ENCODE data around the gene SLC52A3.
"Not testable (repeated sequence)": the region's sequence is repeated elsewhere in the genome, so short reads cannot be mapped to it uniquely, and the experiment has no call there.

The SLC52A3 gene

GRCh38 chr20:768426-768978 is at the start of gene SLC52A3:
TSS of gene SLC52A3 (minus strand) at chr20:768500. CDS start at chr20:765774, 2,726 bp downstream.
- peak within 1 kb of the TSS; percentile 46 for H3K4me3 ChIP-seq (ENCODE audit: low read depth, low read length)
- peak; percentile 87 for TF ChIP-seq CTCF (IDR thresholded peaks at IDR 0.05; ENCODE audit: control insufficient read depth, extremely low read depth, insufficient read depth)
- DNase-seq (ENCODE audit: low read depth), result peak; percentile 79

- TF ChIP-seq CTCF (IDR thresholded peaks at IDR 0.05; ENCODE audit: control insufficient read depth, extremely low read depth, insufficient read depth), result peak; percentile 92
- DNase-seq (ENCODE audit: low read depth), result no peak
Measured at GRCh38 chr20:815914-816606, 47.8 kb upstream of the SLC52A3 start.

GRCh38 chr20:815226-815625 is 46.9 kb upstream of the SLC52A3 start:
- no peak for DNase-seq (ENCODE audit: low read depth)
- no peak overlapping the region for H3K4me3 ChIP-seq (ENCODE audit: low read depth, low read length)
- TF ChIP-seq CTCF (IDR thresholded peaks at IDR 0.05; ENCODE audit: control insufficient read depth, extremely low read depth, insufficient read depth), result no peak

More at GRCh38 chr20:815914-816606, 47.8 kb upstream of the SLC52A3 start:
- no peak overlapping the region for H3K4me3 ChIP-seq (ENCODE audit: low read depth, low read length)

DNA sequence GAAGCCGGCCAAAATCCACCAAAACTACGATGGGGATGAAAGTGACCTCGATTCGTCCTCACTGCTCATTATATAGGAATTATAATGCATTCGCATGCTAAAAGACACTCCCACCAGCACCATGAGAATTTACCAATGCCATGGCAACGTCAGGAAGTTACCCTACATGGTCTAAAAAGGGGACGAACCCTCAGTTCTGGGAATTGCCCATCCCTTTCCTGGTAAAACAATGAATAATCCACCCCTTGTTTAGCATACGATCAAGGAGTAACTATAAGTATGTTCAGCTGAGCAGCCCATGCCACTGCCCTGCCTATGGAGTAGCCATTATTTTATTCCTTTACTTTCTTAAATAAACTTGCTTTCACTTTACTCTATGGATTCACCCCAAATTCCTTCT is 45.1 kb upstream of the SLC52A3 start:
- TF ChIP-seq CTCF (IDR thresholded peaks at IDR 0.05; ENCODE audit: control insufficient read depth, extremely low read depth, insufficient read depth), result no peak
- no peak for DNase-seq (ENCODE audit: low read depth)
- no peak overlapping the region for H3K4me3 ChIP-seq (ENCODE audit: low read depth, low read length)

DNA sequence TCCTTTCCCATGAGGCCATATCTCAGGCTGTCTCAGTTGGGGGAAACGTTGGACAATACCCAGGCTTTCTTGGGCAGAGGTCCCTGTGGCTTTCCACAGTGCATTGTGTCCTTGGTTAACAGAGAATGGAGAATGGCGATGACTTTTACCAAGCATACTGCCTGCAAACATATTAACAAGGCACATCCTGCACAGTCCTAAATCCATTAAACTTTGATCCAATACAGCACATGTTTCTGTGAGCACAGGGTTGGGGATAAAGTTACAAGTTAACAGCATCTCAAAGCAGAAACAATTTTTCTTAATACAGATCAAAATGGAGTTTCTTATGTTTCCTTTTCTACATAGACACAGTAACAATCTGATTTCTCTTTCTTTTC is 44.1 kb upstream of the SLC52A3 start:
- not testable (repeated sequence) for H3K4me3 ChIP-seq (ENCODE audit: low read depth, low read length); DNase-seq (ENCODE audit: low read depth)

DNA sequence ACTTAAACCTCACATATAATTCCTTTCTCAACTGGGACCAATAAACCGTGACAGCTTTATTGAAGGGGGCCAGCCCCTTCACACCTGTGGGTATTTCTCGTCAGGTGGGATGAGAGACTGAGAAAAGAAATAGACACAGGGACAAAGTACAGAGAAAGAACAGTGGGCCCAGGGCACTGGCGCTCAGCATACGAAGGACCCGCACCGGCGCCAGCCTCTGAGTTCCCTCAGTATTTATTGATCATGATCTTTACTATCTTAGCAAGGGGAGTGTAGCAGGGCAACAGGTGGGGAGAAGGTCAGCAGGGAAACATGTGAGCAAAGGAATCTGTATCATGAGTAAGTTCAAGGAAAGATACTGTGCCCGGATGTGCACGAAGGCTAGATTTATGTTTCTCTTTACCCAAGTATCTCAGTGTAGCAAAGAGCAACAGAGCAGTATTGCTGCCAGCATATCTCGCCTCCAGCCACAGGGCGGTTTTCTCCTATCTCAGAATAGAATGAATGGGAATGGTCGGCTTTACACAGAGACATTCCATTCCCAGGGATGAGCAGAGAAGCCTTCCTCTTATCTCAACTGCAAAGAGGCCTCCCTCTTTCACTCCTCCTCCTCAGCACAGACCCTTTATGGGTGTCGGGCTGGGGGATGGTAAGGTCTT is 43.6 kb upstream of the SLC52A3 start:
- not testable (repeated sequence) for H3K4me3 ChIP-seq (ENCODE audit: low read depth, low read length); DNase-seq (ENCODE audit: low read depth)

GRCh38 chr20:805713-806112 is 37.4 kb upstream of the SLC52A3 start:
- H3K4me3 ChIP-seq (ENCODE audit: low read depth, low read length), result no peak overlapping the region
- no peak for TF ChIP-seq CTCF (IDR thresholded peaks at IDR 0.05; ENCODE audit: control insufficient read depth, extremely low read depth, insufficient read depth)
- DNase-seq (ENCODE audit: low read depth), result no peak

DNA sequence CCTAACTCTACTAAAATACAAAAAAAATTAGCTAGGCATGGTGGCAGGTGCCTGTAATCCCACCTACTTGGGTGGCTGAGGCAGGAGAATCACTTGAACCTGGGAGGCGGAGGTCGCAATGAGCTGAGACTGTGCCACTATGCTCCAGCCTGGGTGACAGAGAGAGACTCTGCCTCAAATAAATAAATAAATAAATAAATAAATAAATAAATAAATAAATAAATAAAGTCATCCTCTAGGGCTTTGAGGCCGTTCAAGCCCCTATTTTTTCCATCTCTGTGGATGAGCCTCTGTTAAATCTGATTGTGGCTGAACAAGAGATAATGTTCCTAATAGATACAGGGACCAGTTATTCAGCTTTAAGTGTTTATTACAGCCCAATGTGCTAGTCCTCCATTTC is 33.4 kb upstream of the SLC52A3 start:
- no peak for DNase-seq (ENCODE audit: low read depth)
- TF ChIP-seq CTCF (IDR thresholded peaks at IDR 0.05; ENCODE audit: control insufficient read depth, extremely low read depth, insufficient read depth), result no peak
- no peak overlapping the region for H3K4me3 ChIP-seq (ENCODE audit: low read depth, low read length)

GRCh38 chr20:800026-800425 is 31.7 kb upstream of the SLC52A3 start:
- not testable (repeated sequence) for H3K4me3 ChIP-seq (ENCODE audit: low read depth, low read length); DNase-seq (ENCODE audit: low read depth)

DNA sequence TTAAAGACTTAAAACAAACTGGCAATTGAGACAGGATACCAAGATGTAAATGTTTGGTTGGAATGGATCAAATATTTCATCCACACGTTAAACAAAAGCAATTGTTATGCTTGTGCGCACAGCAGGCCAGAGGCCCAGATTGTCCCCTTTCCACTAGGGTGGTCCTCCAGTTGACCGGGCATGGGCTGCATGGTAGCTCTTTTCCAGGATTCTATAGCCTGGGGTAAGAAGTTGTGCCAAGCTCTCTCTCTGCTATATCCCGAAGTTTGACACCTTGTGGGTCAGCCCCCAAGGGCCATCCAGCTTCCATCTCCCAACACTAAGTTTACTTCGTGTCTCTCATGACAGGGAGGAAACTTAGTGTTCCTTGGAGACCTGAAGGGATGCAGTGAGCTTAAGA is 30.4 kb upstream of the SLC52A3 start:
- not testable (repeated sequence) for DNase-seq (ENCODE audit: low read depth)

More for the DNA sequence above, 30.4 kb upstream of the SLC52A3 start:
- not testable (repeated sequence) for H3K4me3 ChIP-seq (ENCODE audit: low read depth, low read length)
